Nephron progenitor cell (in vitro differentiated cells): Measurements from ENCODE around the gene HAUS3.

Experiments used
- DNase-seq: peaks from one replicate; pipeline ENCODE4 v3.0.0; 2021
- H3K27ac Mint-ChIP-seq: 2 replicates; pipeline ENCODE4 v1.8.0; 2021; ENCODE audit warnings: mild to moderate bottlenecking, moderate library complexity, mixed read lengths
- H3K27me3 Mint-ChIP-seq: 2 replicates; pipeline ENCODE4 v1.8.0; 2021; ENCODE audit warnings: mild to moderate bottlenecking, low read depth, mixed read lengths; ENCODE audit not compliant: poor library complexity
- H3K36me3 Mint-ChIP-seq: 2 replicates; pipeline ENCODE4 v1.8.0; 2021; ENCODE audit warnings: low read depth, mixed read lengths
- H3K4me1 Mint-ChIP-seq: 2 replicates; pipeline ENCODE4 v1.8.0; 2021; ENCODE audit warnings: mixed read lengths
- H3K4me3 Mint-ChIP-seq: 2 replicates; pipeline ENCODE4 v1.8.0; 2021; ENCODE audit warnings: mild to moderate bottlenecking, moderate library complexity, mixed read lengths
- H3K9me3 Mint-ChIP-seq: 2 replicates; pipeline ENCODE4 v1.8.0; 2021; ENCODE audit warnings: mild to moderate bottlenecking, moderate library complexity, mixed read lengths
- CTCF ChIP-seq: fragments of 200-600 bp; sonication (generic); IDR thresholded peaks from 2 replicates; pipeline ENCODE4 v1.5.0; 2021; ENCODE audit warnings: antibody characterized with exemption

HAUS3 gene

GRCh38 chr4:2269206-2269531 lies 27.2 kb upstream of the HAUS3 start:
- Mint-ChIP-seq H3K4me1 (peaks cover 39% of the 10 kb centered on the region), H3K27me3 (peaks cover 4% of the 10 kb centered on the region), H3K4me3 (no peak overlapping the region), H3K9me3 (no peaks in the 10 kb centered on the region), H3K36me3 (no peaks in the 10 kb centered on the region), H3K27ac (no peak overlapping the region)
- no peak for TF ChIP-seq CTCF
- DNase-seq: no peak

GRCh38 chr4:2268357-2269205 lies 26.7 kb upstream of the HAUS3 start:
- TF ChIP-seq CTCF: no peak

GRCh38 chr4:2267841-2268240 lies 25.9 kb upstream of the HAUS3 start:
- no peak for DNase-seq
- Mint-ChIP-seq H3K36me3 (no peaks in the 10 kb centered on the region), H3K27ac (no peak overlapping the region), H3K9me3 (no peaks in the 10 kb centered on the region), H3K4me1 (peaks cover 33% of the 10 kb centered on the region), H3K4me3 (no peak overlapping the region), H3K27me3 (peaks cover 4% of the 10 kb centered on the region)
- no peak for TF ChIP-seq CTCF

More at GRCh38 chr4:2268357-2269205, 26.7 kb upstream of the HAUS3 start:
- DNase-seq: no peak
- Mint-ChIP-seq H3K4me1 (peaks cover 35% of the 10 kb centered on the region), H3K9me3 (no peaks in the 10 kb centered on the region), H3K27ac (no peak overlapping the region), H3K27me3 (peaks cover 4% of the 10 kb centered on the region), H3K36me3 (no peaks in the 10 kb centered on the region), H3K4me3 (no peak overlapping the region)

- Mint-ChIP-seq H3K4me3 (no peak overlapping the region), H3K9me3 (no peaks in the 10 kb centered on the region), H3K4me1 (peaks cover 30% of the 10 kb centered on the region), H3K27me3 (peaks cover 4% of the 10 kb centered on the region), H3K36me3 (no peaks in the 10 kb centered on the region), H3K27ac (no peak overlapping the region)
- TF ChIP-seq CTCF: no peak
- DNase-seq: no peak
Observed at GRCh38 chr4:2267320-2267811, 25.4 kb upstream of the HAUS3 start.

GRCh38 chr4:2266821-2267220 lies 24.9 kb upstream of the HAUS3 start:
- Mint-ChIP-seq H3K36me3 (no peaks in the 10 kb centered on the region), H3K27ac (no peak overlapping the region), H3K4me1 (peaks cover 28% of the 10 kb centered on the region), H3K9me3 (no peaks in the 10 kb centered on the region), H3K27me3 (peaks cover 4% of the 10 kb centered on the region), H3K4me3 (no peak overlapping the region)
- TF ChIP-seq CTCF: no peak
- no peak for DNase-seq

GRCh38 chr4:2266181-2266580 lies 24.3 kb upstream of the HAUS3 start:
- H3K4me1 Mint-ChIP-seq: peaks cover 28% of the 10 kb centered on the region
- H3K9me3 Mint-ChIP-seq: no peaks in the 10 kb centered on the region
- no peak overlapping the region for H3K4me3 Mint-ChIP-seq
- TF ChIP-seq CTCF: no peak
- peak overlapping the region; percentile 90 for H3K27ac Mint-ChIP-seq
- H3K36me3 Mint-ChIP-seq: no peaks in the 10 kb centered on the region
- H3K27me3 Mint-ChIP-seq: peaks cover 4% of the 10 kb centered on the region
- DNase-seq: no peak
